Chondrocyte (in vitro differentiated cells): ENCODE results near the gene ETV7. TPM values are rescaled to one million over a fixed set of nuclear protein-coding genes. Genes with fewer than 3 reads are reported as not detected.

ENCODE experiments used
- DNase-seq: peaks from one replicate; pipeline ENCODE4 v3.0.0; 2021; ENCODE audit warnings: mixed read lengths, low spot score
- H3K27ac Mint-ChIP-seq: one replicate; pipeline ENCODE4 v1.8.0; 2021; ENCODE audit warnings: mild to moderate bottlenecking, moderate library complexity, mixed read lengths; ENCODE audit not compliant: unreplicated experiment
- H3K27me3 Mint-ChIP-seq: 2 replicates; pipeline ENCODE4 v1.8.0; 2021; ENCODE audit warnings: low read depth, mixed read lengths
- H3K36me3 Mint-ChIP-seq: 2 replicates; pipeline ENCODE4 v1.8.0; 2021; ENCODE audit warnings: low read depth, mixed read lengths
- H3K4me1 Mint-ChIP-seq: 2 replicates; pipeline ENCODE4 v1.8.0; 2021; ENCODE audit warnings: low read depth, mild to moderate bottlenecking, mixed read lengths
- H3K4me3 Mint-ChIP-seq: one replicate; pipeline ENCODE4 v1.8.0; 2021; ENCODE audit warnings: mild to moderate bottlenecking, moderate library complexity, mixed read lengths; ENCODE audit not compliant: unreplicated experiment
- H3K9me3 Mint-ChIP-seq: 2 replicates; pipeline ENCODE4 v1.8.0; 2021; ENCODE audit warnings: low read depth, mixed read lengths
- CTCF ChIP-seq: fragments of 200-600 bp; sonication (generic); IDR thresholded peaks from 2 replicates; pipeline ENCODE4 v1.5.0; 2021; ENCODE audit warnings: antibody characterized with exemption, mild to moderate bottlenecking, moderate library complexity
- total RNA-seq: library from RNA; stranded (reverse); gene quantifications from 3 replicates; pipeline ENCODE4 v1.2.1, GENCODE V29; 2021

The ETV7 gene
- total RNA-seq, 1 donor from 2014 or later, result not detected

GRCh38 chr6:36378936-36379335, 8.5 kb downstream of the ETV7 start:
- Mint-ChIP-seq H3K27ac (no peak overlapping the region), H3K9me3 (no peaks in the 10 kb centered on the region), H3K27me3 (peaks cover 5% of the 10 kb centered on the region), H3K36me3 (no peaks in the 10 kb centered on the region), H3K4me1 (peaks cover 11% of the 10 kb centered on the region), H3K4me3 (no peak overlapping the region)
- DNase-seq, result no peak
- TF ChIP-seq CTCF, result no peak

GRCh38 chr6:36378243-36378920, 9.1 kb downstream of the ETV7 start:
- Mint-ChIP-seq H3K27me3 (peaks cover 5% of the 10 kb centered on the region), H3K4me3 (no peak overlapping the region), H3K9me3 (no peaks in the 10 kb centered on the region), H3K4me1 (peaks cover 11% of the 10 kb centered on the region), H3K27ac (no peak overlapping the region), H3K36me3 (no peaks in the 10 kb centered on the region)
- DNase-seq, result no peak
- TF ChIP-seq CTCF, result no peak

GRCh38 chr6:36377594-36377993, 9.9 kb downstream of the ETV7 start:
- no peak for DNase-seq

GRCh38 chr6:36376742-36377141, 10.7 kb downstream of the ETV7 start:
- no peak for TF ChIP-seq CTCF
- H3K36me3 Mint-ChIP-seq, result no peaks in the 10 kb centered on the region
- DNase-seq, result no peak
- H3K4me1 Mint-ChIP-seq, result peaks cover 7% of the 10 kb centered on the region
- no peak overlapping the region for H3K4me3 Mint-ChIP-seq
- no peaks in the 10 kb centered on the region for H3K9me3 Mint-ChIP-seq
- H3K27ac Mint-ChIP-seq, result no peak overlapping the region
- peaks cover 13% of the 10 kb centered on the region for H3K27me3 Mint-ChIP-seq

More at GRCh38 chr6:36377594-36377993, 9.9 kb downstream of the ETV7 start:
- H3K36me3 Mint-ChIP-seq, result no peaks in the 10 kb centered on the region
- no peak overlapping the region for H3K4me3 Mint-ChIP-seq
- H3K27me3 Mint-ChIP-seq, result peaks cover 10% of the 10 kb centered on the region
- H3K9me3 Mint-ChIP-seq, result no peaks in the 10 kb centered on the region
- no peak overlapping the region for H3K27ac Mint-ChIP-seq
- no peak for TF ChIP-seq CTCF
- H3K4me1 Mint-ChIP-seq, result peaks cover 11% of the 10 kb centered on the region

GRCh38 chr6:36376183-36376582, 11.3 kb downstream of the ETV7 start:
- Mint-ChIP-seq H3K4me1 (peaks cover 7% of the 10 kb centered on the region), H3K27me3 (peaks cover 13% of the 10 kb centered on the region), H3K4me3 (no peak overlapping the region), H3K9me3 (no peaks in the 10 kb centered on the region), H3K27ac (no peak overlapping the region), H3K36me3 (no peaks in the 10 kb centered on the region)
- DNase-seq, result no peak
- no peak for TF ChIP-seq CTCF
